COLO668 (cell line): ENCODE measurements around the gene OR2A25.
"Not testable (repeated sequence)": the region's sequence is repeated elsewhere in the genome, so short reads cannot be mapped to it uniquely, and the experiment has no call there.

Experiments
- DNase-seq: peaks from one replicate; lab custom pipeline; 2025; ENCODE audit not compliant: unreplicated experiment; lab: John Stamatoyannopoulos, UW

OR2A25 gene

DNA sequence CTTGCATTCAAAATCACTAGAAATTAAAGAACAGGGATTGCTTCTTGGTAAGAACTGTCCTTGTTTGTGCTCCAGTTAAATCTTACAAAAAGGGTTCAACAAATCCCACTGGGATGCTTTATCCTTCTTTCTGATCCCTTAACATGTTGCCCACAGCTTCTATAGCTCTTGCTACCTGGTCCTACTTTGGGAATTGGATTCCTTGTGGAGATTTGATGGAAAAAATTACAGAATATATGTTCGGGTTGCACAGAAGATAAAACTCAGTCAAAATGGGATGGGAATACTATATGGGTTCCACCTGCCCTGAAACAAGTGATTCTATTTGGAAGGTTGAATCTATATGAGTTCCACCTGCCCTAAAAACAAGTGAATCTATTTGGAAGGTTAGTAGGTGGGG is at the start of gene OR2A25:
Gene OR2A25, plus strand, starts transcription at position 301 of the 400 bp plus-strand sequence. CDS start 4,409 bp downstream, outside the sequence.
- no peak for DNase-seq

DNA sequence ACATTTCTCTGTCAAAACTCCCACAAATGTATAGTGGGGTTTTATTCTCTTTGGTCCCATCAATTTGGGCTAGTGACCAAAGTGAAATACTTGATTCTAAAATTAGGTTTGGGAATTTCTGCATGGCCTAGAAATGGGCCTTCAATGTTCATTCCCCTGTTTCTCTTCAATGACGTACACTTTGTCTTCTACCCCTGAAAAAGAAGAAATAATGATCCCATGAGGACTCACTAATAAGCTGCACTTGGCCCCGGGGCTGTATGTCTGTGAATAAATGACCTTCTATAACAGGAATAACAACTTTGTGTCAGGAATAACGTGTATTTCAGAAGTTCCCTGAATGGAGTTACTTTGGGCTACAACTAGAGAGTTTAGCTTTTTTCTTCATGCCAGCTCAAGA is 49.3 kb upstream of the OR2A25 start:
- DNase-seq: no peak

GRCh38 chr7:144022169-144022568 is 47.4 kb upstream of the OR2A25 start:
- DNase-seq: no peak

GRCh38 chr7:144023171-144023827 is 46.3 kb upstream of the OR2A25 start:
- no peak for DNase-seq

DNA sequence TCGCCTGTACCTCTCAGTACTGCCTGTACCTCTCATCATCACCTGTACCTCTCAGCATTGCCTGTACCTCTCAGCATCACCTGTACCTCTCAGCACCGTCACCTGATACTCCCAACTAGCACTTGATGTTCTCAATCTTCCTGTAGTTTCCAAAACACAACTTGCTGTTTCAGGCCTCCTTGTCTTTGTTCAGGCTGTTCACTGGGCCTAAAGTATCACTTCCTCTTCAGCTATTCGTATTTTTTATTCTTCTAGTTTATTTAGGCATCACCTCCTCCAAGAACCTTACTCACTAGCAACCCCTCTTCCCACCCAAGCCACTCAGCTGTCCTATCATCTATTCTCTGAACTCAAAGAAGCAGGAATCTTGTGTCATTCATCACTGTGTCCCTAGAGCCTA is 45.4 kb upstream of the OR2A25 start:
- no peak for DNase-seq

- no peak for DNase-seq
These were observed 43.3 kb upstream of the OR2A25 start for GRCh38 chr7:144026203-144026883.

DNA sequence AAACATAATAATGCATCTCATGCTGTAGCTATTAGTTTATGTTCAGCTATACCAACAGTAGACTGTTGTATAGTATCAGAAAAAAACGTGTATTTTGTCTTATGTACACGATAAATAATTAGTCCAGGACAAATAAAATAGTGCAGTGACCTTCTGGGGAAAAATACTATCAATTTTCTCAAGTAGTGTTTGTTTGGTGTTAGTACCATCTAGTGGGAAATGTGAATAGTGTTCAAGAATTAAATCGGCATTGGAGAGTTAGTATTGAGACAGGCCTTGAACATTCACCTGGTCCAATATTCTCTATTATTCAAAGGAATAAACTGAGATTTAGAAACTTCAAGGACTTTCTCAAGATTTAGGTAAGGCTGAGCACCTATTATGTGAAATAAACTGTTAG is 42.5 kb upstream of the OR2A25 start:
- DNase-seq: no peak

DNA sequence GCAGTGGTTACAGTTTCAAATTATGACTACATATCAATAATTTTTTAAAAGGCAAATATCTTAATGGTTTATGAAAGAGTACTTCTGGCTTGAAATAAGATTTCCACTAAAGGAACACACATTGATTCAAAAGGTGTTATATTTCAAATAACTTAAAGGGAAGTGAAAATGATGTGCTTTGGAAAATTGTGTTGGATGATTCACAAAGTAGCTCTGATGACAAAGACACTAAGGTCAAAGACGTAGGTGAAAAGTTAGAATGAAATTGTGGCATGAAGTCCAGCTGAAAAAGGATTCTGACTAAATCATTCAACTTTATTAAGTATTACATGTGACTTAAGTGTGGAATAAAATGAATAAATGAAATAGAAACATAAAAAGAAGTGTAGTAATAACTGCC is 41.6 kb upstream of the OR2A25 start:
- DNase-seq: no peak

- no peak for DNase-seq
These were observed 41.1 kb upstream of the OR2A25 start for GRCh38 chr7:144028547-144028946.

GRCh38 chr7:144032516-144032915 is 37.1 kb upstream of the OR2A25 start:
- DNase-seq: no peak

DNA sequence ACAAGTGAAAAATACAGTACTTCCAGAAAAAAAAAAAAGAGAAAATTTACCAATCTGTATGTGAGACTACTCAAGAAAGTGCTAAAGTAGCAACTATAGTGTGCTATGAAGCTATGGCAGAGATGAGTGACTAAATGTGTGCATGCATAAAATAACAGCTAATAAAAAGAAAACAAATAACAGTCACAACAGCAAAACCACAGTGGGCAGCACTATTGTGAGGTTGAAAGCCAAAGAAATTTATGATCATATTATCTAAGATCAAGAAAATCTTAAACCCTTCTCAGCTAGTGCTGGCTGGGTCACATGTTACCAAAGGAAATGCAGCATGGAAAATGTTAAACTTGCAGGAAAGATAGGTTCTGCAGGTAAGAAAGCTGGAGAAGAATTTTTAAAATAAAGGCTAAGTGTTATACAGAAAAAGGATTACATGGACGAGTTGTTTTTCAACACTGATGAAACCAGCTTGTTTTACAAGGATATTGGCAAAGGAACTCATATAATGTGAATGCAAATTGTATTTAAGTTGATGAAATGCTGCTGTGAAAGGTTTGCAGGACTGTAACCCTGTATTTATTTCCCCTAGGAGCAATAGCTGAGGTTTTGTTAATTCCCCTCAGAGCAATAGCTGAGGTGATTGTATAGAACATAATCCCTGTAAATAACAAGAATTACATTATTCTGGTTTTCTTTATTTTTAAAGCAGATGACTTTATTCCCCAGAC is 36.5 kb upstream of the OR2A25 start:
- no peak for DNase-seq

DNA sequence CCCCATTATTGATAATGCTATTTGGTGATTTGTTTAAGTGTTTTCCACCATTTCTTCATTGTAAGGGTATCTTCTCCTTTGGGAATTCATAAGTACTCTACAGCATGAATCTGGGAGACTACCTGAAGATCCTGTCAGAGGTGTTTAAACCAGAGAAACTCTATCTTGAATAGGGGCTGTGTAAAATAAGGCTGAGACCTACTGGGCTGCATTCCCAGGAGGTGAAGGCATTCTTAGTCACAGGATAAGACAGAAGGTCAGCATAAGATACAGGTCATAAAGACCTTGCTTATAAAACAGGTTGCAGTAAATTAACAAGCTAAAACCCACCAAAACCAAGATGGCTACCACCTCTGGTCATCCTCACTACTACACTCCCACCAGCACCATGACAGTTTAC is 34.2 kb upstream of the OR2A25 start:
- no peak for DNase-seq

- DNase-seq: no peak
These were observed 33.2 kb upstream of the OR2A25 start for GRCh38 chr7:144036302-144036885.

DNA sequence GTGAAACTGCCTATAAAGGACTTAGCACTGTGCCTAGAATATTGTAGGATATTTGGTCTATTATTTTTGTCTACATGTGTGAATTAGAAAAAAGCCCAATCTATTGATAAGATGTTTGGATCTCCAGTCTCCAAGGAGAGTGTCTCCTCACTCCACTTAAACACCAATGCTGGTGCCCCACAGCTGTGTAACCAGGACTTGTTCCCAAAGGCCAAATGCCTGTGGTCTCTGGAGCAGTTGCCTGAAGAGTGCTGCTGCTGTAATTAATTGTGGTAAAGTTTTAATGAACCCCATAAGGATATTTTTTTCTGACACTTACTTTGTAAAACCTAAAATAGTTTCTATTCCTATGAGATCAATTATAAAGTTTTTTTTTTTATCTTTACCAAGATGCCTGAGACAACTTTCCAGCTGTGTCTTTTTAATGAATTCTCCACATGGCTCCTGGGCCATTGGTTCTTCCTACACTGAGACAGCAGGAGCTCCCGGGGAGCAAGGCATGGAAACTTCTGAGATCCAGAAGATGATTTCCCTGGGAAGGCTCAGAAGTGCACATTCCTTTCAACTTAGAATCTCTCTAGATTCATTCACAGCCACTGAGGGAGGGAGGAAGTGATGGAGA is 32.1 kb upstream of the OR2A25 start:
- DNase-seq: no peak

DNA sequence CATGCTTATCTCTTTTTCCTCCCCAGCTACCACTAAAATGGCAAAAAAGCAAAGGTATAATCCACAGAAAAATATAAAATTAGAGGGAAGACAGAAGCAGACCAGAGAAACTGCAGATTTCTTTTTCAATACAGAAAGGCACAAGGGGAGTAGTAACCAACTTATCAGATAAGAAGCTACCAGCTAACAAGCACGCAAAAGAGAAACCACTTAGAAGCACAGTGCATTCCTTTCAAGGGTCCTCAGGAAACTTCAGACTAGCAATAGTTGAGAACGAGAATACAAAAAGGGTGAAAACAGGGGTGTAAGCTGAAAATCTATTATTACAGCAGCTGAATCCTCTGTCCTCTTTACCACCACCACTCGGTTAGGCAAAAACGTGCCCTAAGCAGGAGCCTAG is 30.7 kb upstream of the OR2A25 start:
- DNase-seq: no peak

GRCh38 chr7:144048648-144049047 is 21.0 kb upstream of the OR2A25 start, which contains the start of gene OR2A5:
Gene OR2A5 (plus strand): TSS chr7:144048948. CDS start chr7:144050402, 1,454 bp downstream.
- DNase-seq: no peak

GRCh38 chr7:144049491-144049890 is 20.1 kb upstream of the OR2A25 start:
- DNase-seq: no peak

- no peak for DNase-seq
These were observed 19.5 kb upstream of the OR2A25 start for GRCh38 chr7:144050093-144050492.

DNA sequence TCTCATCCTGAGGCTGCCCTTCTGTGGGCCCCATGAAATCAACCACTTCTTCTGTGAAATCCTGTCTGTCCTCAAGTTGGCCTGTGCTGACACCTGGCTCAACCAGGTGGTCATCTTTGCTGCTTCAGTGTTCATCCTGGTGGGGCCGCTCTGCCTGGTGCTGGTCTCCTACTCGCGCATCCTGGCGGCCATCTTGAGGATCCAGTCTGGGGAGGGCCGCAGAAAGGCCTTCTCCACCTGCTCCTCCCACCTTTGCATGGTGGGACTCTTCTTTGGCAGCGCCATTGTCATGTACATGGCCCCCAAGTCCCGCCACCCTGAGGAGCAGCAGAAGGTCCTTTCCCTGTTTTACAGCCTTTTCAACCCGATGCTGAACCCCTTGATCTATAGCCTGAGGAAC is 18.7 kb upstream of the OR2A25 start:
- not testable (repeated sequence) for DNase-seq

DNA sequence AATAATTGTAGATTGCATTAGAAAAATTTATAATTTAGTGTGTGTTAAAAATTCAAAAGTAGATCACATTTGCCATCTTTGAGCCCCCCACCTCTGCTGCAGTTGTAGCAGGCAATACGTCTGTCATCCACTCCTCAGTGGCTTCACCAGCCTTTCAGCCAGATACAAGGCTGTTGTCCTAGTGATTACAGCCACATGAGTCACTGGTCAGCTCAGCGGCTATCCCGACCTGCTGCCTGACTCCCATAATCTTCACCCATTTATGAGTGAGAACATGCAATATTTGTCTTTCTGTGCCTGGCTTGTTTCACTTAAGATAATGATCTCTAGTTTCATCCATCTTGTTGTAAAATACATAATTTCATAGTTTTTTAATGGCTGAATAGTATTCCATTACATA is 11.7 kb upstream of the OR2A25 start:
- no peak for DNase-seq

DNA sequence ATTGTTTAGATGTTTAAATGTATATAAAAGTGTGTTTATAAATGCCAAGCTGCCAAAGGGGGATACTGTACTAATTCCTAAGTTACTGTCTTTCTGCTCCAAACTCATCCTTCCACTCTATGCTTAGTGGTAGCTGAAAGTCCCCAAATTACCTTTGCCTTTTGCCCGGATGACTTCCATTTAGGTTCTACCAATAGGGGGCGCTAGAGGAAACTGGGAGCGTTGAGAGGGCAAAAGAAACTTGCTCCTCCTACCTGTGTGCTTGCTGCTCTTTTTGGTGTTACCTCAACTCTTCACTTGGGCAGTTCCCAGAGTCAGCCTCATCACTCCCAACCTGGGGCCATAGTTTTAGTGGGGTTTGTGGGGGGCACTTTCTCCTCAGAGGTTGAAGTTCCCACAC is 5.9 kb upstream of the OR2A25 start:
- no peak for DNase-seq
